ENCODE data around the gene CARD9.

The CARD9 gene

GRCh38 chr9:136335296-136336155 lies 37.9 kb downstream of the CARD9 start:
- no peak for DNase-seq (ENCODE audit: low spot score)

GRCh38 chr9:136334541-136334940 lies 38.9 kb downstream of the CARD9 start:
- DNase-seq (ENCODE audit: low spot score): no peak

GRCh38 chr9:136333486-136333885 lies 40.0 kb downstream of the CARD9 start:
- no peak for DNase-seq (ENCODE audit: low spot score)

- no peak for DNase-seq (ENCODE audit: low spot score)
These were observed 40.4 kb downstream of the CARD9 start for GRCh38 chr9:136333045-136333444.

DNA sequence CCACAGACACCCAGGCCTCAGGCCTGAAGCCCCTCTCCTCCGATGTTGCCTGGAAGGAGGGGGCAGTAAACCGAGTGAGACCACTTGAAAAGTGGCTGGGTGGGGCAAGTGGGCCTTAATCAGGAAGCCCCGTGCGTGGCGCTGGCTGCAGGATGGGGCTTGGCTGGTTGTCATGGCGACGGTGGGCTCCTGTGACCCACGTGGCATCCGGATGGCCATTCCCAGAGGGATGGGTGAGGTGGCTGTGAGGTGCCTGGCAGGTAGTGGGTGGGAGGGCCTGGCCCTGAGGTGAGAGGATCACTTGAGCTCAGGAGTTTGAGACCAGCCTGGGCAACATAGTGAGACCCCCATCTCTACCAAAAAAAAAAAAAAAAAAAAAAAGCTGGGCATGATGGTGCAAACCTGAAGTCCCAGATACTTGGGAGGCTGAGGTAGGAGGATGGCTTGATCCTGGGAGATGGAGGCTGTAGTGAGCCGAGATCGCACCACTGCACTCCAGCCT lies 40.9 kb downstream of the CARD9 start:
- no peak for DNase-seq (ENCODE audit: low spot score)

GRCh38 chr9:136331556-136332481 lies 41.6 kb downstream of the CARD9 start:
- no peak for DNase-seq (ENCODE audit: low spot score)

GRCh38 chr9:136331030-136331429 lies 42.4 kb downstream of the CARD9 start:
- DNase-seq (ENCODE audit: low spot score): no peak

GRCh38 chr9:136330406-136330990 lies 43.0 kb downstream of the CARD9 start:
- DNase-seq (ENCODE audit: low spot score): no peak

DNA sequence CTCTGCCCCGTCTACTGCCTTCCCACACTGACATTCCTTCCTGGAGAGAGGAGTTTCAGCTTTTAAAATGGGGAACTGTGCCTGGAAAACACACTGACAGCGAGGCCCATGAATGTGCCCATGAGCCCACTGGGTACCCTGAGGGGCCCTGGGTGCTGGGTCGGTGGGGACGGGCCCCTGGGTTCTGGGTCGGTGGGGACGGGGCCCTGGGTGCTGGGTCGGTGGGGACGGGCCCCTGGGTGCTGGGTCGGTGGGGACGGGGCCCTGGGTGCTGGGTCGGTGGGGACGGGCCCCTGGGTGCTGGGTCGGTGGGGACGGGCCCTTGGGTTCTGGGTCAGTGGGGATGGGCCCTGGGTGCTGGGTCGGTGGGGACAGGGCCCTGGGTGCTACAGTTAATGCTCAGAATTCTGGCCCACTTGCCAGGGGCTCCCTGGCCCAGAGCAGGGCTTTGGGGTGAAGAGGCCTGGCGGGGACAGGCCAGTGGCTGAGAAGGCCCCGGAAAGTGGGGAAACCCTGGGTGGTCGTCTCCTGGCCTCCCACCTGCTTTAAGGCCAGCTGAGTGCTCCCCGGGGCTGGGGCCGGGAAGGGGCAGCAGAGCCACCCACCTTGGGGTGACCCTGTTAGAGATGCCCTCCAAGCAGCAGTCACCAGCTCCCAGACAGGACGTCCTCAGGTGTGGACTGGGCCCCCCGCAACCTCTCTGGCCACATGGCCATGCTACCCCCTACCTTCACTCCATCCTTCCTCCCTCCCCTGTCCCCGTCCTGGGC lies 43.6 kb downstream of the CARD9 start:
- DNase-seq (ENCODE audit: low spot score): no peak

DNA sequence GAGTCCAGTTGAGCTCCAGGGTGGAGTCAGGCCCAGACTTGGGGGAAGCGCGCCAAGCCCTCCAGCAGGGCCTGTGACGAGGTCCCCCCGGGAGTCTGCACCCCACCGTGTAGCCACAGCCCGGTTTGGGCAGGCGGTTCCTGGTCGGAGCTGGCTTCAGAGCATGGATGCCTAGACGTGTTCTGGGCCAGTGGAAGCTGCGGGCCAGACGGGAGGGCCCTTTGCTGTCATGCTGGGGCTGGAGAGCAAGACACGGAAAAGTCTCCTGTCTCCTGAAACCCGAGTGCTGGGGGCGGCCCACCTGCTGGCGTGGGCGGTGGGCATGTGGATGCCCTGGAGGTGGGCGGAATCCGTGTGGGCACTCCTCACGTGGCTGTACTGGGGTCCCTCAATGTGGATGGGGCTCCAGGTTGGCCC lies 44.2 kb downstream of the CARD9 start:
- no peak for DNase-seq (ENCODE audit: low spot score)

GRCh38 chr9:136328622-136329041 lies 44.8 kb downstream of the CARD9 start:
- DNase-seq (ENCODE audit: low spot score): no peak

GRCh38 chr9:136328011-136328621 lies 45.4 kb downstream of the CARD9 start:
- no peak for DNase-seq (ENCODE audit: low spot score)

DNA sequence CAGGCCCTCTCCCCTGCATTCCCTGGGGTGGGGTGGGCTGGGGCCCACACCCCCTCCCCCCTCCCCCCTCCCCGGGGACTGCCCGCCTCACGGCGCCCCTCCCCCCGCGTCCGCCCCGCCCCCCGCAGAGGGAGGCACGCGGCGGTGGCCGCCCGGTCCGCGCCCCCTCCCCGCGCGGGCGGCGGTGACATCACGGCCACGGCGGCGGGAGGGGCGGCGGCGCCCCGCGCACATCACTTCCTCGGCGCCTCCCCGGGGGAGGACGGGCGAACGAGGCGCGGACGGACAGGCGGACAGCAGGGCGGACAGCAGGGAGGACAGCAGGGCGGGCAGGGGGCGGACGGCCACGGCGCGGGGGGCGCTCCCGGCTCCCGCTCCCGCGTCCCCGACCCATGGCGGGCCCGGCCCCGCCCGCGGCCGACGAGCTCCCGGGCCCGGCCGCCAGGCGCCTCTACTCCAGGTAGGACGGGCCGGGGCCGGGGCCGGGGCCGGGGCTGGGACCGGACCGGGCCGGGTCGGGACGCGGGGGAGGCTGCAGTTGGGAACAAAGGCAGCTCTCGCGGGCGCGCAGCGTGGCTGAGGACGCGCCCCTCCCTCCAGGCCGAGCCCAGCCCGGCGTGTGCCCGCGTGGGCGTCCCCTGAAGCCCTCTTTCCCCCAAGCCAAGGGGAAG lies 46.0 kb downstream of the CARD9 start, which contains the start of gene GPSM1:
GPSM1 (plus strand) TSS at position 236 of the 671 bp plus-strand sequence; CDS start at position 393, 157 bp downstream.
- DNase-seq (ENCODE audit: low spot score): no peak

DNA sequence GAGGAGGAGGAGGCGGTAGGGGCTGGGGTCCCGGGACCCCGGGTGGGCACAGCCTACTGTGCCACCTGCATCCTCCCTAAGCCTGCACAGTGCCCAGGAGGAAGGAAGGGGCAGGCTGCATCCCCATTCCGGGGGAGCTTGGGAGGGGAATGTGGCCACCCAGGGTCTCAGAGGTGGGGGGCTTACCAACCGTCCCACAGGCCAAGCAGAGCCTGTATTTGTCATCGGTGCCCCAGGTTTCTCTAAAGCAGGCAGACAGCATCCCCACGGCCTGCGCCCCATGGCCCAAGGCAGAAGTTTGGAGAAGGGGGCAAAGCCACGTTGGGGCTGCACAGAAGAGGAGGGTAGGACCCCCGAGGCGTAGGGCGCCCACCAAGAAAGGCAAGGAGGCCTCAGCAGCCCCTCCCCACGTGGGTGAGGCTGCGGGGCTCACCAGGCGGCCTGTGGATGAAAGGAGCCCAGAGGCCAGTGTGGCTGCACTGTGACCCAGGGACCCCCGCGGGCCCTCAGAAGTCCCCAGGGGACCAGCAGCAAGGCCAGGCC lies 46.6 kb downstream of the CARD9 start:
- no peak for DNase-seq (ENCODE audit: low spot score)

DNA sequence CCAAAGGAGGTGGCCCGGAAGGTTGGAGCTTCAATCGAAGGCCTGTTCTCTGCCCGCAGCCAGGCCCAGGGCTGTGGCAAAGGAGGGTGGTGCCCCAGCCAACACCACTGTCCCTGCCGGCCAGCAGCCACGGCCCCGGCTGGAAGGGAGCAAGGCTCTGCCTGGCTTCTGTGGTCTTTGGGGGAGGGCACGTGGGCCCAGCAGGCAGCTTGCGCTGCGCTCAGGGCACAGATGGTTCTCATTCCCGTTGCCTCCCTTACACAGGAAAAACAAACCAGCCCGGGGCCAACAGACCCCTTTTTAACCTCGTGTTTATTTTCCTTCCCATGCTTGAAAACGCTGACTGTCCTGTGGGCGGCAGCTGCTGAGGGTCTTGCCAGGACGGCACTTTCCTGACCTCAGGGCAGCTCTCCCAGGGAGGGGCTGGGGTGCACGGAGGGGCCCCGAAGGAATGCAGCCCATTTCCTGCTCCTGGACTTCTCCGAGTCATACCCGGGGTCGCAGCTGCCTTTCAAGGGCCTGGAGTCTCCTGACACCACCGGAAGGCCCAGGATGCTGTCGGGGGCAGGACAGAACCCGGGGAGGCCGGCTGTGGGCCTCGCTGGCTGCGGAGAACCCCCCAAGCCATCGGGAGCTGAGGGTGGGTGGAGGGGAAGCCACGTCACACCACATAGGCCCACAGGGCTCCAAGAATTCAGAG lies 47.3 kb downstream of the CARD9 start:
- DNase-seq (ENCODE audit: low spot score): no peak

- no peak for DNase-seq (ENCODE audit: low spot score)
These were observed 48.1 kb downstream of the CARD9 start for GRCh38 chr9:136325358-136325757.

DNA sequence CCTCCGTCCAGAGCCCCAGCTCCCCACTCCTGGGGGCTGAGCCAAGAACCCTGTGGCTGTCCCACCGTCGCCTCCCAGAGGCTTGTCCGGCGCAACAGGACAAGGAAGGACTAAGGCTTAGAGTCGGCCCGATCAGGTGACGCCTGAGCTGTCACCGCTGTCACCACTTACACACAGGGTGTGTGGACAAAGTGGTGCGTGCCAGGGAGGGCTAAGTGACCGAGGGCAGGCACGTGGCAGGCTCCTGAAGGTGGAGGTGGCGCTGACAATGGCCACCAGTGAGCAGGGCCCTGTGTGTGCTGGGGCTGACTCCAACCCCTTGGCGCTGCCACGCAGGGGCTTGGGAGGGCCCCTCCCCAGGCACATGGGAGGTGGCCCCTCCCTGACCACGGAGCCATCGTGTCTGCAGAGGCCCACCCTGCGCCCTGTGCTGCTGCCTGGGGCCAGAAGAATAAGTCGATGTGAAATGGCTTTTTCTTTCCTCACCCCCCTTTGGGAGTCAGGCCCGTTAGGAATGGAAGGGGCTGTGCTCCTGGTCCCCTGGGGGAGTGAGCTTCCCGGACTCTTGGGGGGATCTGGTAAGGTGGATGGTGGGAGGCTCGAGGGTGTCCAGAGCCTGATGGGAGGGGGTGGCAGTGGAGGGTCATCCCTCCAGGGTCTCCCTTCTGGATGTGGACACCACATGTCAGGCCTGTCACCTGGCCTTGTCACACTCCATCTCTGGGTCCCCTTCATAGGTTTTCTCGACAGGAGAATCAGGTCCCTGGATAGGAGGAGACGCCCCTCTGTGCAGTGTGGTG lies 48.8 kb downstream of the CARD9 start:
- DNase-seq (ENCODE audit: low spot score): no peak

- DNase-seq (ENCODE audit: low spot score): no peak
These were observed 50.1 kb downstream of the CARD9 start for GRCh38 chr9:136323371-136323789.

Measured in germinal center (tissue), 1 donor.